IMR-90 (cell line): ENCODE data around the gene B4GALT7. TPM values are rescaled to one million over a fixed set of nuclear protein-coding genes. Genes with fewer than 3 reads are reported as not detected.

Experiments used
- ATAC-seq: fragments of 200-7000 bp; cut with Tn5 transposase; 2 replicates; pipeline ENCODE4 v1.9.1; 2020; ENCODE audit warnings: low read depth, mild to moderate bottlenecking, moderate library complexity
- BruUV-seq: library from RNA; stranded (reverse); fragments of 400-500 nt; replicated peaks from 2 replicates; lab custom pipeline; 2021; lab: Mats Ljungman, UMichigan
- CTCF ChIA-PET: fragments of 300-600 bp; formaldehyde crosslinking; extraction: SDS; loops from one replicate; lab custom pipeline; 2021; ENCODE audit warnings: antibody characterized with exemption; lab: Yijun Ruan, JAX
- POLR2A ChIA-PET: fragments of 300-600 bp; sonication (Branson Sonifier 250); formaldehyde crosslinking; loops from one replicate; lab custom pipeline; 2022; ENCODE audit warnings: antibody characterized with exemption; ENCODE audit not compliant: unreplicated experiment; lab: Charles Lee
- DNase-seq: peaks from one replicate; pipeline ENCODE4 v3.0.0; 2013
- H2AFZ ChIP-seq: replicated peaks from 2 replicates; pipeline ENCODE3; 2013; ENCODE audit warnings: low read length, mild to moderate bottlenecking; ENCODE audit not compliant: poor library complexity
- H2AK5ac ChIP-seq: 2 replicates; pipeline ENCODE4 v1.6.1; 2013; ENCODE audit warnings: low read depth, low read length, inconsistent platforms
- H2AK9ac ChIP-seq: replicated peaks from 2 replicates; pipeline ENCODE3; 2013; ENCODE audit warnings: mild to moderate bottlenecking, low read depth, low read length, moderate library complexity; ENCODE audit not compliant: poor library complexity
- H2BK120ac ChIP-seq: 2 replicates; pipeline ENCODE4 v1.6.1; 2013; ENCODE audit warnings: low read depth, low read length, inconsistent platforms
- H2BK15ac ChIP-seq: 3 replicates; pipeline ENCODE4 v1.6.1; 2013; ENCODE audit warnings: low read depth, low read length, inconsistent platforms
- H2BK20ac ChIP-seq: 2 replicates; pipeline ENCODE4 v1.6.1; 2013; ENCODE audit warnings: low read depth, mild to moderate bottlenecking, inconsistent platforms, low read length, moderate library complexity
- H2BK5ac ChIP-seq: 2 replicates; pipeline ENCODE4 v1.6.1; 2013; ENCODE audit warnings: mild to moderate bottlenecking, low read depth, low read length, inconsistent platforms; ENCODE audit not compliant: poor library complexity, severe bottlenecking
- H3K14ac ChIP-seq: replicated peaks from 2 replicates; pipeline ENCODE4 v1.6.1; 2013; ENCODE audit warnings: low read depth, low read length, inconsistent platforms
- H3K18ac ChIP-seq: 2 replicates; pipeline ENCODE4 v1.6.1; 2013; ENCODE audit warnings: low read depth, low read length, control low read depth
- H3K23ac ChIP-seq: 2 replicates; pipeline ENCODE4 v1.6.1; 2013; ENCODE audit warnings: low read depth, low read length, inconsistent platforms
- H3K27ac ChIP-seq: 2 replicates; pipeline ENCODE4 v1.5.1; 2013; ENCODE audit warnings: mild to moderate bottlenecking, control low read depth, low read length; ENCODE audit not compliant: insufficient read depth
- H3K27me3 ChIP-seq: 2 replicates; pipeline ENCODE4 v1.6.1; 2013; ENCODE audit warnings: low read length; ENCODE audit not compliant: control insufficient read depth, insufficient read depth
- H3K36me3 ChIP-seq: 2 replicates; pipeline ENCODE4 v1.6.1; 2013; ENCODE audit warnings: low read length, mixed read lengths; ENCODE audit not compliant: control insufficient read depth, insufficient read depth
- H3K4ac ChIP-seq: 2 replicates; pipeline ENCODE4 v1.6.1; 2013; ENCODE audit warnings: low read depth, low read length, inconsistent platforms
- H3K4me1 ChIP-seq: 2 replicates; pipeline ENCODE4 v1.6.1; 2013; ENCODE audit warnings: low read length, mixed read lengths; ENCODE audit not compliant: control insufficient read depth, insufficient read depth
- H3K4me2 ChIP-seq: 2 replicates; pipeline ENCODE4 v1.6.1; 2013; ENCODE audit warnings: low read depth, mild to moderate bottlenecking, control low read depth, low read length, moderate library complexity
- H3K4me3 ChIP-seq: 2 replicates; pipeline ENCODE4 v1.5.1; 2013; ENCODE audit warnings: low read depth, mild to moderate bottlenecking, control low read depth, low read length, moderate library complexity; ENCODE audit not compliant: insufficient read depth
- H3K56ac ChIP-seq: 2 replicates; pipeline ENCODE4 v1.6.1; 2013; ENCODE audit warnings: low read length, inconsistent platforms; ENCODE audit not compliant: insufficient read depth; ENCODE audit errors: extremely low read depth
- H3K79me1 ChIP-seq, 2 experiments: 2 replicates each; pipeline ENCODE4 v1.6.1; 2013; ENCODE audit warnings: low read length in 2 of 2, inconsistent platforms in 1 of 2, low read depth in 1 of 2
- H3K9ac ChIP-seq: 2 replicates; pipeline ENCODE4 v1.6.1; 2013; ENCODE audit warnings: low read depth, low read length, control low read depth
- H3K9me1 ChIP-seq: 2 replicates; pipeline ENCODE4 v1.6.1; 2013; ENCODE audit warnings: low read length, inconsistent platforms; ENCODE audit not compliant: insufficient read depth
- H3K9me3 ChIP-seq: 2 replicates; pipeline ENCODE4 v1.6.1; 2013; ENCODE audit warnings: low read length; ENCODE audit not compliant: control insufficient read depth, insufficient read depth
- H4K20me1 ChIP-seq: 2 replicates; pipeline ENCODE4 v1.6.1; 2013; ENCODE audit warnings: low read length, inconsistent platforms; ENCODE audit not compliant: insufficient read depth
- H4K5ac ChIP-seq: 2 replicates; pipeline ENCODE4 v1.6.1; 2013; ENCODE audit warnings: mild to moderate bottlenecking, low read depth, low read length, control low read depth
- H4K8ac ChIP-seq, 2 experiments: 2 replicates each; pipeline ENCODE4 v1.6.1; 2013; ENCODE audit warnings: low read depth in 2 of 2, low read length in 2 of 2, control low read depth in 1 of 2, inconsistent platforms in 1 of 2
- H4K91ac ChIP-seq: 2 replicates; pipeline ENCODE4 v1.6.1; 2013; ENCODE audit warnings: low read depth, low read length, inconsistent platforms; ENCODE audit not compliant: insufficient read depth
- CHD1 ChIP-seq: IDR thresholded peaks from 2 replicates; pipeline ENCODE4 v1.6.1; 2012; ENCODE audit warnings: low read depth, low read length, improper control_type of control experiment
- FOS ChIP-seq: fragments of 150-350 bp; IDR thresholded peaks from 2 replicates; pipeline ENCODE4 v1.6.1; 2016; ENCODE audit warnings: low read depth, low read length
- MAFK ChIP-seq: IDR thresholded peaks from 2 replicates; pipeline ENCODE4 v1.6.1; 2012; ENCODE audit warnings: low read depth, low read length, improper control_type of control experiment
- MXI1 ChIP-seq: IDR thresholded peaks from 2 replicates; pipeline ENCODE4 v1.6.1; 2012; ENCODE audit warnings: low read depth, mild to moderate bottlenecking, low read length, moderate library complexity, borderline replicate concordance
- NFE2L2 ChIP-seq: fragments of 150-350 bp; IDR thresholded peaks from 2 replicates; pipeline ENCODE4 v1.6.1; 2016; ENCODE audit warnings: low read depth, mild to moderate bottlenecking, low read length
- POLR2A ChIP-seq: IDR thresholded peaks from 2 replicates; pipeline ENCODE4 v1.6.1; 2012; ENCODE audit warnings: mild to moderate bottlenecking, low read depth, low read length
- RAD21 ChIP-seq: IDR thresholded peaks from 2 replicates; pipeline ENCODE4 v1.6.1; 2012; ENCODE audit warnings: low read length, improper control_type of control experiment
- RFX5 ChIP-seq: IDR thresholded peaks from 2 replicates; pipeline ENCODE4 v1.8.0; 2012; ENCODE audit warnings: low read depth, mild to moderate bottlenecking, low read length, moderate library complexity
- SMC3 ChIP-seq: fragments of 150-350 bp; IDR thresholded peaks from 2 replicates; pipeline ENCODE4 v1.6.1; 2016; ENCODE audit warnings: low read depth, mild to moderate bottlenecking, antibody characterized with exemption, low read length, moderate library complexity
- WGBS, 2 experiments: methylation state at CpG; one replicate each; pipeline versions ENCODE4 v1.1.5 to v1.1.7; 2013; ENCODE audit warnings: missing lambda C conversion rate in 2 of 2; ENCODE audit not compliant: insufficient read length in 1 of 2; ENCODE audit errors: extremely low coverage in 2 of 2; 5-methylcytosine and 5-hydroxymethylcytosine counted together
- dilution Hi-C: fragments of 300-500 bp; cut with HindIII; formaldehyde crosslinking; loops from one replicate; pipeline ENCODE4 v1.14.3; 2018; ENCODE audit warnings: low sequenced_read_pairs; ENCODE audit not compliant: unreplicated experiment
- in situ Hi-C: fragments of 300-500 bp; cut with MboI; formaldehyde crosslinking; loops from 3 replicates; pipeline ENCODE4 v1.14.3; 2019; ENCODE audit warnings: low sequenced_read_pairs, inconsistent platforms, mixed read lengths
- intact Hi-C: fragments of 100-400 bp; cut with micrococcal nuclease; formaldehyde crosslinking; loops from 2 replicates; pipeline ENCODE4 v1.10.0; 2022
- polyA plus RNA-seq, 3 experiments: library from polyadenylated mRNA; depleted of rRNA; stranded (reverse); fragments of >200 nt; gene quantifications; 2 replicates each; pipeline ENCODE4 v1.2.3, GENCODE V29; 2012; ENCODE audit warnings: low replicate concordance in 1 of 3
- total RNA-seq: library from RNA; depleted of rRNA; stranded (reverse); fragments of >200 nt; gene quantifications from 2 replicates; pipeline ENCODE4 v1.2.3, GENCODE V29; 2012
- TF ChIP-seq, protein P1 (sequence below): fragments of 150-350 bp; IDR thresholded peaks from 2 replicates; pipeline ENCODE4 v1.6.1; 2017; ENCODE audit warnings: mild to moderate bottlenecking, antibody characterized with exemption, low read length, low read depth

Gene B4GALT7
- total and polyA plus RNA-seq, 2 of the 4 experiments (the other 2 are of a cell fraction): 29.2 to 79.6 TPM

DNA sequence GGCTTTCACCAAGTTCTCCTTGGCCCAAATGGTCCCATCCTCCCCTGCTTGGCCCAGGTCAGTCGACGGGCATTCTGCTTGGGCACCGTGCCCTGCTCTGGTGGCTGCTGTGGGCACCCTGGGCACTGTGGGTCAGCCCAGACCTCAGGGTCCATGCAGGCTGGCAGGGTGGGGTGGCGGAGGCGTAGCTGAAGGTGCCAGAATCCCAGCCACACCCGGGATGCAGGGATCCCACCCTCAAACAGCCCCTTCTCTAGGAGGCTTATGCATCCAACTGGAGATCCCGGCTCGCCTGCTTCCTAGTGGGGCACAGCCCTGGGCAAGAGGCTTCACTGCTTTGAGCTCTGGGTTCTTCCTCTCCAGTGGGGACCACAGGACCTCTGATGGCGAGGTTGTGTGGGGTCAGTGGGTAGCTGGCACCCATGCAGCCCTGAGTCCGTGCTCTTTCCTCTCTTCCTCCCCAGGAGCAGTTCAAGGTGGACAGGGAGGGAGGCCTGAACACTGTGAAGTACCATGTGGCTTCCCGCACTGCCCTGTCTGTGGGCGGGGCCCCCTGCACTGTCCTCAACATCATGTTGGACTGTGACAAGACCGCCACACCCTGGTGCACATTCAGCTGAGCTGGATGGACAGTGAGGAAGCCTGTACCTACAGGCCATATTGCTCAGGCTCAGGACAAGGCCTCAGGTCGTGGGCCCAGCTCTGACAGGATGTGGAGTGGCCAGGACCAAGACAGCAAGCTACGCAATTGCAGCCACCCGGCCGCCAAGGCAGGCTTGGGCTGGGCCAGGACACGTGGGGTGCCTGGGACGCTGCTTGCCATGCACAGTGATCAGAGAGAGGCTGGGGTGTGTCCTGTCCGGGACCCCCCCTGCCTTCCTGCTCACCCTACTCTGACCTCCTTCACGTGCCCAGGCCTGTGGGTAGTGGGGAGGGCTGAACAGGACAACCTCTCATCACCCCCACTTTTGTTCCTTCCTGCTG is 9.4 kb downstream of the B4GALT7 start (continued):
- no peak for TF ChIP-seq FOS
- TF ChIP-seq NFE2L2: no peak
- TF ChIP-seq RAD21: no peak

DNA sequence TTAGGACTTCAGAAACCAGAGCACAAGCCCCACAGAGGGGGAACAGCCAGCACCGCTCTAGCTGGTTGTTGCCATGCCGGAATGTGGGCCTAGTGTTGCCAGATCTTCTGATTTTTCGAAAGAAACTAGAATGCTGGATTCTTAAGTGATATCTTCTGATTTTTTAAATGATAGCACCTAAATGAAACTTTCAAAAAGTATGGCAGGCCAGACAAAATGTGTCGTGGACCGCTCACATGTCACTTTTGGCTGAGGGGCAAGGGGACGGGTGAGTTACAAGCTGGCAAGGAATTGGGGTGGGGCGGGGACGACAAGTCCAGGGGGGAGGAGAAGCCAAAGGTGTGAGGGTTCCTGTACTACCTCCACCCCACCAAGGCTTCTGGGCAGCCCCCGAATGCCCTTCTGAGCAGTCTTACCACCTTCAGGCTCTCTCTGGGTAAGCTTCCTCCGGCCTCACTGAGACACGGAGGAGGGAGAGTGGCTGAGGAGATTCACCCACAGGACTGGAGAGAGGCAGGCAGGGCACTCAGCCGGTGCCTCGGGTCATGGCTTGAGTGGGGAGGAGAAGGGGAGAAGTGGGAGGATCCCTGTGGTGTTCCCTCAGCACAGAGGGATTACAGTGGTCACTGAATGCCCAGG is 10.3 kb downstream of the B4GALT7 start:
- H3K4ac ChIP-seq: no peak overlapping the region
- no peaks in the 10 kb centered on the region for H3K27me3 ChIP-seq
- peak overlapping the region; percentile 28 for H2AK9ac ChIP-seq
- peaks cover 5% of the 10 kb centered on the region; the same call in 1 of the 2 replicates for H4K20me1 ChIP-seq
- no peak overlapping the region for H4K5ac ChIP-seq
- H2BK15ac ChIP-seq: no peak overlapping the region
- no peak overlapping the region for H4K8ac ChIP-seq
- no peak overlapping the region for H3K4me2 ChIP-seq
- 85% methylated on average over 2 of the region's 13 CpGs; no CpG with 5 or more reads in 1 of the 2 experiments for WGBS, 2 experiments
- no peak overlapping the region for H3K23ac ChIP-seq
- ATAC-seq (no peak), DNase-seq (no peak)
- intact Hi-C loops: no loop called here
- no peak overlapping the region for H3K4me3 ChIP-seq
- ChIA-PET CTCF (no interaction called here), POLR2A (no interaction called here)
- no peak overlapping the region for H2BK5ac ChIP-seq
- no peak overlapping the region for H3K9ac ChIP-seq
- no peak overlapping the region for H2BK120ac ChIP-seq
- peaks cover 24% of the 10 kb centered on the region; the same call in 1 of the 2 replicates for H3K36me3 ChIP-seq
- H3K9me3 ChIP-seq: no peaks in the 10 kb centered on the region
- dilution Hi-C loops: no loop called here
- no peak overlapping the region for H3K14ac ChIP-seq
- H2BK20ac ChIP-seq: no peak overlapping the region
- in situ Hi-C loops: loop anchor here (25.0 kb wide), 1 partner anchor 452 kb away; no protein-coding TSS in a partner anchor
- TF ChIP-seq, protein P1, sequence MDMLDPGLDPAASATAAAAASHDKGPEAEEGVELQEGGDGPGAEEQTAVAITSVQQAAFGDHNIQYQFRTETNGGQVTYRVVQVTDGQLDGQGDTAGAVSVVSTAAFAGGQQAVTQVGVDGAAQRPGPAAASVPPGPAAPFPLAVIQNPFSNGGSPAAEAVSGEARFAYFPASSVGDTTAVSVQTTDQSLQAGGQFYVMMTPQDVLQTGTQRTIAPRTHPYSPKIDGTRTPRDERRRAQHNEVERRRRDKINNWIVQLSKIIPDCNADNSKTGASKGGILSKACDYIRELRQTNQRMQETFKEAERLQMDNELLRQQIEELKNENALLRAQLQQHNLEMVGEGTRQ: no peak
- TF ChIP-seq SMC3 (no peak), MAFK (no peak), RFX5 (no peak), MXI1 (no peak), CHD1 (no peak), POLR2A (no peak)
- H3K9me1 ChIP-seq: peaks cover 3% of the 10 kb centered on the region; the same call in 1 of the 2 replicates
- no peak overlapping the region for H3K27ac ChIP-seq
- H3K18ac ChIP-seq: no peak overlapping the region
- H3K79me1 ChIP-seq: peaks cover 0 to 6% of the 10 kb centered on the region in 2 experiments; a peak in 1 of 4 replicates
- H4K91ac ChIP-seq: no peak overlapping the region
- BruUV-seq: no TSS peak
- H3K56ac ChIP-seq: no peak overlapping the region
- H2AFZ ChIP-seq: no peak overlapping the region
- no peak overlapping the region for H2AK5ac ChIP-seq
- H3K4me1 ChIP-seq: no peaks in the 10 kb centered on the region
